ENCODE results near the gene GOLGA2. TPM values are rescaled to one million over a fixed set of nuclear protein-coding genes. Genes with fewer than 3 reads are reported as not detected.

Gene GOLGA2
- total RNA-seq, 1 experiment from 2014 or later = 51.0 TPM

- H4K20me1 ChIP-seq (ENCODE audit: control insufficient read depth, insufficient read depth, insufficient read length) = no peaks in the 10 kb centered on the region
- no peak overlapping the region for H2AK5ac ChIP-seq (ENCODE audit: insufficient read length, low read length)
- H2BK20ac ChIP-seq (ENCODE audit: low read depth, low read length, poor library complexity, severe bottlenecking) = no peak overlapping the region
- no peak overlapping the region for H3K4ac ChIP-seq (ENCODE audit: low read depth, low read length)
- no peak overlapping the region for H2BK5ac ChIP-seq (ENCODE audit: insufficient read length, low read length)
- no peak overlapping the region for H2BK15ac ChIP-seq (ENCODE audit: low read depth, low read length)
- H3K9ac ChIP-seq (ENCODE audit: extremely low read depth, insufficient read length, low read length) = no peak overlapping the region
- peaks cover 3% of the 10 kb centered on the region for H3K79me2 ChIP-seq (ENCODE audit: insufficient read depth, low read length)
- peaks cover 18 to 42% (median 26%) of the 10 kb centered on the region in 3 experiments for H3K36me3 Mint-ChIP-seq (ENCODE audit: insufficient read depth in 1 of 3, low read depth in 3 of 3)
- no peak for TF ChIP-seq CTCF (conservative IDR thresholded peaks at IDR 0.05)
- no peak overlapping the region for H4K91ac ChIP-seq (ENCODE audit: insufficient read length, low read depth, low read length)
- H3K9me3 Mint-ChIP-seq = no peaks in the 10 kb centered on the region; a peak in 1 of 5 replicates
- no peaks in the 10 kb centered on the region for H3K9me3 ChIP-seq (ENCODE audit: control insufficient read depth, low read depth, low read length)
- H4K5ac ChIP-seq (ENCODE audit: insufficient read length, low read depth, low read length) = no peak overlapping the region
- no peak overlapping the region for H3K14ac ChIP-seq (ENCODE audit: insufficient read depth, low read length)
- H3K79me1 ChIP-seq (ENCODE audit: insufficient read depth, low read depth, low read length, poor library complexity, severe bottlenecking) = no peaks in the 10 kb centered on the region
- H3K4me1 Mint-ChIP-seq = peaks cover 14 to 39% of the 10 kb centered on the region in 2 experiments
- WGBS (ENCODE audit: extremely low coverage, insufficient read length, low lambda C conversion rate) = no CpG with 5 or more reads among the region's 20 CpGs
- no peak overlapping the region for H2AFZ ChIP-seq (ENCODE audit: low read length)
- no peak overlapping the region for H3K18ac ChIP-seq (ENCODE audit: insufficient read length, low read depth, low read length)
- peaks cover 4% of the 10 kb centered on the region for H3K23me2 ChIP-seq (ENCODE audit: insufficient read length, low read depth, low read length, poor library complexity, severe bottlenecking)
- no peak overlapping the region for H3K23ac ChIP-seq (ENCODE audit: insufficient read length, low read depth, low read length)
- H3K4me2 ChIP-seq (ENCODE audit: insufficient read depth, insufficient read length, low read length) = no peak overlapping the region
- no peak overlapping the region for H3K56ac ChIP-seq (ENCODE audit: insufficient read length, low read depth, low read length)
- peak overlapping the region in 1 of 3 experiments; percentile 77; a peak in 2 of 7 replicates for H3K27ac Mint-ChIP-seq
- no peak overlapping the region for H3T11ph ChIP-seq (ENCODE audit: low read length)
- H3K4me3 Mint-ChIP-seq = no peak overlapping the region; a peak in 1 of 5 replicates
- DNase-seq = no peak
- H3K27ac ChIP-seq (ENCODE audit: insufficient read length, low read depth, low read length) = no peak overlapping the region
- no peaks in the 10 kb centered on the region for H3K27me3 ChIP-seq (ENCODE audit: insufficient read depth, low read length)
- H3K27me3 Mint-ChIP-seq (ENCODE audit: low read depth) = peaks cover 6% of the 10 kb centered on the region
- no peak overlapping the region for H4K8ac ChIP-seq (replicated peaks; ENCODE audit: insufficient read length, low read depth, low read length)
- no peak overlapping the region for H2BK12ac ChIP-seq (ENCODE audit: insufficient read length, low read depth, low read length)
- H2BK120ac ChIP-seq (ENCODE audit: low read depth, low read length, poor library complexity, severe bottlenecking) = no peak overlapping the region
- no peaks in the 10 kb centered on the region for H3K4me1 ChIP-seq (ENCODE audit: insufficient read depth, low read length)
These were observed 21.4 kb downstream of the GOLGA2 start for GRCh38 chr9:128254362-128254761.
